Measurements from ENCODE around the gene ASXL1. TPM values are rescaled to one million over a fixed set of nuclear protein-coding genes. Genes with fewer than 3 reads are reported as not detected.

The ASXL1 gene
- polyA plus RNA-seq, 3 donors: 1.8 to 47.1 (median 2.8) TPM

DNA sequence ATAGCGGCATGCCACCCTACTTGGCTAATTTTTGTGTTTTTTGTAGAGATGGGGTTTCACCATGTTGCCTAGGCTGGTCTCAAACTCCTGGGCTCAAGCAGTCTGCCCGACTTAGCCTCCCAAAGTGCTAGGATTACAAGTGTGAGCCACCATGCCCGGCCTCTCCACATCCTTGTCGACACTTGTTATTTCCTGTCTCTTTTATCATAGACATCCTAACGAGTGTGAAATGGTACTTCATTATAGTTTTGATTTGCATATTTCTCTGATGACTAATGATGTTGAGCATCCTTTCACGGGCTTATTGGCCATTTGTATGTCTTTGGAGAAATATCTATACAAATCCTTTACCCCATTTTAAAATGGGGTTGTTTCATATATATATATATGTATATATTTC lies 39.0 kb upstream of the ASXL1 start:
- no peaks in the 10 kb centered on the region for H3K79me2 ChIP-seq (ENCODE audit: insufficient read depth, low read length)
- H3K27ac Mint-ChIP-seq: no peak overlapping the region
- no peak overlapping the region for H2AFZ ChIP-seq (ENCODE audit: insufficient read depth, low read depth, low read length, poor library complexity, severe bottlenecking)
- H3K9me3 Mint-ChIP-seq: no peaks in the 10 kb centered on the region
- H3K9me3 ChIP-seq (replicated peaks in 1 of 2; ENCODE audit: control insufficient read depth in 1 of 2, insufficient read depth in 1 of 2, low read length in 2 of 2): no peaks in the 10 kb centered on the region
- WGBS (ENCODE audit: insufficient coverage): no CpG with 5 or more reads among the region's 6 CpGs
- no peak overlapping the region for H3K4me3 ChIP-seq (replicated peaks in 1 of 3; ENCODE audit: low read depth in 2 of 3, low read length in 3 of 3)
- intact Hi-C loops (cut with micrococcal nuclease): no loop called here
- H3K27me3 Mint-ChIP-seq (ENCODE audit: low read depth in 3 of 3): no peaks in the 10 kb centered on the region
- H3K36me3 Mint-ChIP-seq: peaks cover 36 to 51% of the 10 kb centered on the region in 2 donors
- no peak for DNase-seq
- H3K4me1 ChIP-seq (ENCODE audit: control insufficient read depth in 1 of 2, insufficient read depth in 2 of 2, low read length in 2 of 2): no peaks in the 10 kb centered on the region
- TF ChIP-seq, protein P1, sequence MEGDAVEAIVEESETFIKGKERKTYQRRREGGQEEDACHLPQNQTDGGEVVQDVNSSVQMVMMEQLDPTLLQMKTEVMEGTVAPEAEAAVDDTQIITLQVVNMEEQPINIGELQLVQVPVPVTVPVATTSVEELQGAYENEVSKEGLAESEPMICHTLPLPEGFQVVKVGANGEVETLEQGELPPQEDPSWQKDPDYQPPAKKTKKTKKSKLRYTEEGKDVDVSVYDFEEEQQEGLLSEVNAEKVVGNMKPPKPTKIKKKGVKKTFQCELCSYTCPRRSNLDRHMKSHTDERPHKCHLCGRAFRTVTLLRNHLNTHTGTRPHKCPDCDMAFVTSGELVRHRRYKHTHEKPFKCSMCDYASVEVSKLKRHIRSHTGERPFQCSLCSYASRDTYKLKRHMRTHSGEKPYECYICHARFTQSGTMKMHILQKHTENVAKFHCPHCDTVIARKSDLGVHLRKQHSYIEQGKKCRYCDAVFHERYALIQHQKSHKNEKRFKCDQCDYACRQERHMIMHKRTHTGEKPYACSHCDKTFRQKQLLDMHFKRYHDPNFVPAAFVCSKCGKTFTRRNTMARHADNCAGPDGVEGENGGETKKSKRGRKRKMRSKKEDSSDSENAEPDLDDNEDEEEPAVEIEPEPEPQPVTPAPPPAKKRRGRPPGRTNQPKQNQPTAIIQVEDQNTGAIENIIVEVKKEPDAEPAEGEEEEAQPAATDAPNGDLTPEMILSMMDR (IDR thresholded peaks at IDR 0.05): no peak
- H3K4me1 Mint-ChIP-seq: no peaks in the 10 kb centered on the region
- H3K4me2 ChIP-seq (replicated peaks; ENCODE audit: extremely low read depth, low read length, poor library complexity, severe bottlenecking): no peak overlapping the region
- no peaks in the 10 kb centered on the region for H3K27me3 ChIP-seq (ENCODE audit: control insufficient read depth in 2 of 2, insufficient read depth in 2 of 2, low read length in 2 of 2)
- no peaks in the 10 kb centered on the region for H4K20me1 ChIP-seq (ENCODE audit: insufficient read depth, low read length)
- H3K36me3 ChIP-seq (replicated peaks in 1 of 2; ENCODE audit: control insufficient read depth in 1 of 2, insufficient read depth in 2 of 2, low read length in 2 of 2): peaks cover 31 to 45% of the 10 kb centered on the region in 2 donors
- H3K4me3 Mint-ChIP-seq: no peak overlapping the region
- H3K9ac ChIP-seq (ENCODE audit: insufficient read depth, low read length, poor library complexity, severe bottlenecking): no peak overlapping the region
- H3K27ac ChIP-seq (ENCODE audit: low read depth in 1 of 2, low read length in 2 of 2): no peak overlapping the region

- DNase-seq: no peak
These were observed 37.8 kb upstream of the ASXL1 start for GRCh38 chr20:32320305-32320704.

More at GRCh38 chr20:32320305-32320704, 37.8 kb upstream of the ASXL1 start:
- no peaks in the 10 kb centered on the region for H3K27me3 Mint-ChIP-seq (ENCODE audit: low read depth in 3 of 3)
- Histone ChIP-seq H3K36me3 (replicated peaks in 1 of 2; ENCODE audit: control insufficient read depth in 1 of 2, insufficient read depth in 2 of 2, low read length in 2 of 2) (peaks cover 27 to 36% of the 10 kb centered on the region in 2 donors), H3K4me1 (ENCODE audit: control insufficient read depth in 1 of 2, insufficient read depth in 2 of 2, low read length in 2 of 2) (no peaks in the 10 kb centered on the region), H3K4me2 (replicated peaks; ENCODE audit: extremely low read depth, low read length, poor library complexity, severe bottlenecking) (no peak overlapping the region), H3K4me3 (replicated peaks in 1 of 3; ENCODE audit: low read depth in 2 of 3, low read length in 3 of 3) (no peak overlapping the region), H3K27ac (ENCODE audit: low read depth in 1 of 2, low read length in 2 of 2) (no peak overlapping the region), H3K27me3 (ENCODE audit: control insufficient read depth in 2 of 2, insufficient read depth in 2 of 2, low read length in 2 of 2) (no peaks in the 10 kb centered on the region), H3K9ac (ENCODE audit: insufficient read depth, low read length, poor library complexity, severe bottlenecking) (no peak overlapping the region), H3K9me3 (replicated peaks in 1 of 2; ENCODE audit: control insufficient read depth in 1 of 2, insufficient read depth in 1 of 2, low read length in 2 of 2) (no peaks in the 10 kb centered on the region), H4K20me1 (ENCODE audit: insufficient read depth, low read length) (no peaks in the 10 kb centered on the region), H2AFZ (ENCODE audit: insufficient read depth, low read depth, low read length, poor library complexity, severe bottlenecking) (no peak overlapping the region), H3K79me2 (ENCODE audit: insufficient read depth, low read length) (no peaks in the 10 kb centered on the region)
- no CpG with 5 or more reads among the region's 1 CpG for WGBS (ENCODE audit: insufficient coverage)
- no peaks in the 10 kb centered on the region for H3K9me3 Mint-ChIP-seq
- H3K36me3 Mint-ChIP-seq: peaks cover 27 to 39% of the 10 kb centered on the region in 2 donors
- H3K27ac Mint-ChIP-seq: no peak overlapping the region
- no peaks in the 10 kb centered on the region for H3K4me1 Mint-ChIP-seq
- no peak overlapping the region for H3K4me3 Mint-ChIP-seq
- TF ChIP-seq, protein P1 (IDR thresholded peaks at IDR 0.05): no peak
- intact Hi-C loops (cut with micrococcal nuclease): no loop called here
